SU-DHL-6 (cell line): Measurements from ENCODE around the gene CPE.

Experiments used
- H2AFZ ChIP-seq: fragments of 200-600 bp; sonication (generic); 2 replicates; pipeline ENCODE4 v1.6.1; 2014; ENCODE audit warnings: low read depth, mild to moderate bottlenecking, moderate library complexity, mixed read lengths, antibody characterized with exemption, low read length; ENCODE audit not compliant: severe bottlenecking
- H3F3A ChIP-seq: fragments of 200-600 bp; shearing (Covaris generic); 2 replicates; pipeline ENCODE4 v1.6.0; 2016; ENCODE audit warnings: antibody characterized with exemption, mild to moderate bottlenecking; ENCODE audit not compliant: insufficient read depth
- H3K27ac ChIP-seq: fragments of 200-600 bp; sonication (generic); 2 replicates; pipeline ENCODE4 v1.5.1; 2016; ENCODE audit warnings: low read depth, mild to moderate bottlenecking, low read length, moderate library complexity, mixed read lengths
- H3K27me3 ChIP-seq: fragments of 200-600 bp; sonication (generic), shearing (Covaris generic); 2 replicates; pipeline ENCODE4 v1.6.0; 2014; ENCODE audit warnings: mild to moderate bottlenecking, low read length
- H3K36me3 ChIP-seq: fragments of 200-600 bp; sonication (generic); 2 replicates; pipeline ENCODE4 v1.6.1; 2014; ENCODE audit warnings: mild to moderate bottlenecking, low read length, mixed read lengths
- H3K4me2 ChIP-seq: fragments of 300-600, 200-600 bp; shearing (Covaris generic), sonication (generic); 2 replicates; pipeline ENCODE4 v1.6.0; 2014; ENCODE audit warnings: low read length, low read depth, mild to moderate bottlenecking; ENCODE audit not compliant: poor library complexity, severe bottlenecking
- H3K4me3 ChIP-seq: fragments of 200-600 bp; sonication (generic); 2 replicates; pipeline ENCODE4 v1.5.1; 2014; ENCODE audit warnings: antibody characterized with exemption, low read length, mild to moderate bottlenecking, mixed read lengths; ENCODE audit not compliant: insufficient read depth, poor library complexity, severe bottlenecking
- H3K79me2 ChIP-seq: fragments of 200-600 bp; sonication (generic); 2 replicates; pipeline ENCODE4 v1.6.1; 2014; ENCODE audit warnings: mild to moderate bottlenecking, low read length, moderate library complexity; ENCODE audit not compliant: insufficient read depth
- H3K9ac ChIP-seq: fragments of 200-600 bp; sonication (generic); 2 replicates; pipeline ENCODE4 v1.7.0; 2014; ENCODE audit warnings: mild to moderate bottlenecking, low read length
- H3K9me2 ChIP-seq: fragments of 200-600 bp; sonication (generic); replicated peaks from 2 replicates; pipeline ENCODE4 v1.6.1; 2014; ENCODE audit warnings: low read length; ENCODE audit not compliant: insufficient read depth
- H3K9me3 ChIP-seq: fragments of 200-600 bp; sonication (generic); 2 replicates; pipeline ENCODE4 v1.6.1; 2014; ENCODE audit warnings: low read length, mixed read lengths; ENCODE audit not compliant: insufficient read depth
- H4K20me1 ChIP-seq: fragments of 200-600 bp; sonication (generic); 2 replicates; pipeline ENCODE4 v1.6.1; 2014; ENCODE audit warnings: low read depth, mild to moderate bottlenecking, antibody characterized with exemption, low read length, moderate library complexity, mixed read lengths
- EZH2phosphoT487 ChIP-seq: fragments of 200-600 bp; sonication (generic), shearing (Covaris generic); conservative IDR thresholded peaks from 2 replicates; pipeline ENCODE4 v1.6.1; 2018; ENCODE audit warnings: mild to moderate bottlenecking, antibody characterized with exemption, low read length, moderate library complexity, mixed read lengths
- TF ChIP-seq, protein P1 (sequence below): fragments of 200-600 bp; sonication (generic); IDR thresholded peaks from one replicate; pipeline ENCODE4 v1.5.1; 2017; ENCODE audit warnings: antibody characterized with exemption, mild to moderate bottlenecking, low read length, moderate library complexity; ENCODE audit not compliant: insufficient read depth, poor library complexity, severe bottlenecking

Gene CPE

DNA sequence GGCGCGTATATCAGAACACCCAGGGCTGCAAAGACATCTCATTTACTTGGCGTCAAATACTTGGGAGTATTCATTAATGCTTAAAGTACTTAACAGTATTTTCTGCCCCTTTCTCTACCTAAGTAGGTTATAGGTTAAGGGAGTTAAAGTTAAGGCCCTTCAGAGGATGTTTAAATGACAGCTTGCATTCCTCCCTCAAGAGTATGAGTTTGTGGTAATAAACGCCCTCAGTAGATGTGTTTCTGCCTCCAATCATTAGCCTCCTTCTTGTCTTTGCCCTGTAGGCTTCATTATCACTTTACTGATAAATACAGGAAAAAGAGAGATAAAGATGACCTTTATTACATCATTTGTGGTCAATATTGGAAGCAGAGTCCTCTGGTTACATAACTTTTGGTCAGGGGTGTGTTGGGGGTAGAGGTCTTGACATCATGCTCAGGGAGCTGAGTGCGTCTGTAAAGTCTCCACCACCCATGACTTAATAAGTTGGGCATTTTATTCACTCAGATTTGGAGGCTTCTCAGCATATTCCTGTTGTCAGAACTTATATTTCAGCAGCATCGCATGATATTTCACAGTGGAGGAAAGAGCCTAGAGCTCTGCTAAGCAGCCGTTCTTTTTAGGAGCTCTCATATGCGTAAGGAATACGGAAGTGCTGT, 145.9 kb downstream of the CPE start:
- H3K79me2 ChIP-seq, result no peaks in the 10 kb centered on the region
- H2AFZ ChIP-seq, result no peak overlapping the region
- no peak overlapping the region for H3K27ac ChIP-seq
- no peaks in the 10 kb centered on the region for H3K36me3 ChIP-seq
- no peaks in the 10 kb centered on the region for H3K9me2 ChIP-seq
- no peak overlapping the region for H3K9ac ChIP-seq
- no peaks in the 10 kb centered on the region for H4K20me1 ChIP-seq
- TF ChIP-seq, protein P1, sequence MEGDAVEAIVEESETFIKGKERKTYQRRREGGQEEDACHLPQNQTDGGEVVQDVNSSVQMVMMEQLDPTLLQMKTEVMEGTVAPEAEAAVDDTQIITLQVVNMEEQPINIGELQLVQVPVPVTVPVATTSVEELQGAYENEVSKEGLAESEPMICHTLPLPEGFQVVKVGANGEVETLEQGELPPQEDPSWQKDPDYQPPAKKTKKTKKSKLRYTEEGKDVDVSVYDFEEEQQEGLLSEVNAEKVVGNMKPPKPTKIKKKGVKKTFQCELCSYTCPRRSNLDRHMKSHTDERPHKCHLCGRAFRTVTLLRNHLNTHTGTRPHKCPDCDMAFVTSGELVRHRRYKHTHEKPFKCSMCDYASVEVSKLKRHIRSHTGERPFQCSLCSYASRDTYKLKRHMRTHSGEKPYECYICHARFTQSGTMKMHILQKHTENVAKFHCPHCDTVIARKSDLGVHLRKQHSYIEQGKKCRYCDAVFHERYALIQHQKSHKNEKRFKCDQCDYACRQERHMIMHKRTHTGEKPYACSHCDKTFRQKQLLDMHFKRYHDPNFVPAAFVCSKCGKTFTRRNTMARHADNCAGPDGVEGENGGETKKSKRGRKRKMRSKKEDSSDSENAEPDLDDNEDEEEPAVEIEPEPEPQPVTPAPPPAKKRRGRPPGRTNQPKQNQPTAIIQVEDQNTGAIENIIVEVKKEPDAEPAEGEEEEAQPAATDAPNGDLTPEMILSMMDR, result no peak
- TF ChIP-seq EZH2phosphoT487, result no peak
- no peaks in the 10 kb centered on the region; the same call in 1 of the 2 replicates for H3K9me3 ChIP-seq
- H3F3A ChIP-seq, result no peaks in the 10 kb centered on the region
- no peak overlapping the region for H3K4me3 ChIP-seq
- H3K27me3 ChIP-seq, result no peaks in the 10 kb centered on the region
- H3K4me2 ChIP-seq, result no peak overlapping the region

DNA sequence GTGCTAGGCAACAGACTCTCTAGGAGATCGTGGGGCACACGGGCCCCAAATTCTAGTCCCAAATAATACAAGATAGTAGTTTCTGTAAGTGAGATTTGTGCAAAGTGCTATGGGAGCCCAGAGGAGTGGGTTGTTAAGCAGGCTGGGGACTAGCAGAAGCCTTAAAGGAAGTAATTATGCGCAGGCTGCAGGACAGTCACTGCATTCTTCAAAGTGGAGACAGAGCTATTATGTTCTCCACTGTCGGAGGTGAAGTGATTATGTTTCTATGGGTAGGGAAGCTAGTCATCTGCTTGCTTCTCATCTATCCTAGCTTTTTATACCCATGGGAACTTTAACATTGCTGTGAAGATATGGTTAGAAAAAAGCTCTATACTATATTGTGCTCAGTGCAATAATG, 154.2 kb downstream of the CPE start:
- no peaks in the 10 kb centered on the region for H3K27me3 ChIP-seq
- H3K4me3 ChIP-seq, result no peak overlapping the region
- H3K36me3 ChIP-seq, result no peaks in the 10 kb centered on the region
- TF ChIP-seq EZH2phosphoT487, result no peak
- TF ChIP-seq, protein P1, result no peak
- H3K27ac ChIP-seq, result no peak overlapping the region
- H3K9ac ChIP-seq, result no peak overlapping the region
- H3F3A ChIP-seq, result no peaks in the 10 kb centered on the region
- H2AFZ ChIP-seq, result no peak overlapping the region
- no peaks in the 10 kb centered on the region for H3K9me2 ChIP-seq
- no peak overlapping the region for H3K4me2 ChIP-seq
- no peaks in the 10 kb centered on the region; the same call in 1 of the 2 replicates for H3K9me3 ChIP-seq
- no peaks in the 10 kb centered on the region for H3K79me2 ChIP-seq
- no peaks in the 10 kb centered on the region for H4K20me1 ChIP-seq

DNA sequence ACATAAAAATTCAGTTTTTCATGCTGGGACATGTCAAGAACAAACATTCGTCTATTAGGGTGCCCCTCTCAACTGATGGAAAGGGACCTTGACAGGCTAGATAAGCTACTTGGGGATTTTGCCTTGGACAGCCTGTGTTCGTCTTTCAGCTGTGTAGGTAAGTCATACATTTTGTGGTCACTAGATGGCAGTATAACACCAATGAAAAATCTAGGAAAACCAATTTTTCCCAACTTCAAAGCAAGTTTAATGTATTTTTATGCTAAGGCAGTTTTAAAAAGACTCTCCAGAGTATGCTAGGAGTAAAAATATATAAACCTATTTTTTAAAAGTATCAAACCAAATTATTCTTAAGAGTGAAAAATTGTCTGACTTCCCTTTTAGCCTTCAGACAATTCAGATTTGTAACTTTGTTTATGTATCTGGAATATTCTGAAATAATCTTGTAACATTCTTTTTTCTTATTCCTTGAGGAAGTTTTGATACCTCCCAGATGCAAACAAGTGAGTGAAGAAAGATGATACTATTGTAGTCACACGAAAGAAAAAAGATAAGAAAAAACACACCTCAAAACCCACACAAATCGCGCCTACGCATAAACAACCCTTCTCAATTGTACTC, 158.3 kb downstream of the CPE start:
- H3K4me2 ChIP-seq, result no peak overlapping the region
- no peak overlapping the region for H3K4me3 ChIP-seq
- H3K9me3 ChIP-seq, result no peaks in the 10 kb centered on the region
- no peaks in the 10 kb centered on the region for H3K36me3 ChIP-seq
- 0 out of 2 replicates have a peak, but pooled peaks cover 3% of the 10 kb centered on the region for H3F3A ChIP-seq
- H3K79me2 ChIP-seq, result no peaks in the 10 kb centered on the region
- no peak overlapping the region for H3K27ac ChIP-seq
- H3K9me2 ChIP-seq, result no peaks in the 10 kb centered on the region
- TF ChIP-seq EZH2phosphoT487, result no peak
- TF ChIP-seq, protein P1, result peak; percentile 48
- H2AFZ ChIP-seq, result no peak overlapping the region
- no peaks in the 10 kb centered on the region for H3K27me3 ChIP-seq
- no peaks in the 10 kb centered on the region for H4K20me1 ChIP-seq
- no peak overlapping the region for H3K9ac ChIP-seq
